Measurements from ENCODE around the gene ADGRE2.
"Not testable (repeated sequence)": the region's sequence is repeated elsewhere in the genome, so short reads cannot be mapped to it uniquely, and the experiment has no call there.

The ADGRE2 gene

GRCh38 chr19:14778110-14778845 lies at the start of gene ADGRE2:
Gene ADGRE2 (minus strand): TSS chr19:14778560. CDS start chr19:14776756, 1,804 bp downstream.
- DNase-seq, result peak in 1 of 2 donors; percentile 24
- peaks cover 0 to 32% of the 10 kb centered on the region in 2 donors for H3K27me3 ChIP-seq
- H3K4me3 ChIP-seq; H3K4me1 ChIP-seq; H3K9me3 ChIP-seq; H3K27ac ChIP-seq; intact Hi-C loops (cut with DNase I; ENCODE audit: low total_unique reads); H3K36me3 ChIP-seq: not testable (repeated sequence)

GRCh38 chr19:14826006-14826405 lies 47.6 kb upstream of the ADGRE2 start:
- Histone ChIP-seq H3K9me3 (peaks cover 0 to 3% (median 0%) of the 10 kb centered on the region in 3 donors), H3K4me1 (no peaks in the 10 kb centered on the region), H3K27ac (no peak overlapping the region), H3K36me3 (no peaks in the 10 kb centered on the region), H3K27me3 (peaks cover 0 to 13% of the 10 kb centered on the region in 2 donors), H3K4me3 (no peak overlapping the region)
- no peak for TF ChIP-seq CTCF (IDR thresholded peaks at IDR 0.05)
- intact Hi-C loops (cut with DNase I; ENCODE audit: low total_unique reads), result no loop called here
- DNase-seq, result no peak

- peaks cover 0 to 13% of the 10 kb centered on the region in 2 donors for H3K27me3 ChIP-seq
- intact Hi-C loops (cut with DNase I; ENCODE audit: low total_unique reads), result no loop called here
- no peak for TF ChIP-seq CTCF (IDR thresholded peaks at IDR 0.05)
Observed at GRCh38 chr19:14821937-14822336, 43.6 kb upstream of the ADGRE2 start.

GRCh38 chr19:14818588-14818987 lies 40.2 kb upstream of the ADGRE2 start:
- Histone ChIP-seq H3K4me1 (no peaks in the 10 kb centered on the region), H3K9me3 (no peaks in the 10 kb centered on the region), H3K4me3 (no peak overlapping the region), H3K36me3 (no peaks in the 10 kb centered on the region), H3K27me3 (no peaks in the 10 kb centered on the region), H3K27ac (no peak overlapping the region)
- no peak for TF ChIP-seq CTCF (IDR thresholded peaks at IDR 0.05)
- intact Hi-C loops (cut with DNase I; ENCODE audit: low total_unique reads), result no loop called here
- no peak for DNase-seq

More at GRCh38 chr19:14821937-14822336, 43.6 kb upstream of the ADGRE2 start:
- Histone ChIP-seq H3K4me3 (no peak overlapping the region), H3K36me3 (no peaks in the 10 kb centered on the region), H3K27ac (no peak overlapping the region), H3K9me3 (peaks cover 0 to 3% (median 0%) of the 10 kb centered on the region in 3 donors), H3K4me1 (no peaks in the 10 kb centered on the region)
- no peak for DNase-seq

- no peaks in the 10 kb centered on the region for H3K36me3 ChIP-seq
- peaks cover 0 to 3% of the 10 kb centered on the region in 2 donors for H3K27me3 ChIP-seq
- H3K4me3 ChIP-seq, result no peak overlapping the region
- no peak for TF ChIP-seq CTCF (IDR thresholded peaks at IDR 0.05)
- no peaks in the 10 kb centered on the region for H3K9me3 ChIP-seq
- H3K27ac ChIP-seq, result no peak overlapping the region
- DNase-seq, result no peak
- H3K4me1 ChIP-seq, result no peaks in the 10 kb centered on the region
- intact Hi-C loops (cut with DNase I; ENCODE audit: low total_unique reads), result no loop called here
Observed at GRCh38 chr19:14817052-14817451, 38.7 kb upstream of the ADGRE2 start.

- intact Hi-C loops (cut with DNase I; ENCODE audit: low total_unique reads), result no loop called here
- Histone ChIP-seq H3K4me3 (no peak overlapping the region), H3K9me3 (no peaks in the 10 kb centered on the region), H3K4me1 (no peaks in the 10 kb centered on the region), H3K36me3 (no peaks in the 10 kb centered on the region), H3K27me3 (peaks cover 0 to 18% of the 10 kb centered on the region in 2 donors), H3K27ac (no peak overlapping the region)
- DNase-seq, result no peak
- no peak for TF ChIP-seq CTCF (IDR thresholded peaks at IDR 0.05)
Observed at GRCh38 chr19:14814982-14815652, 36.8 kb upstream of the ADGRE2 start.
